Stomach (tissue), 9 donors: ENCODE measurements around the gene TBPL1. TPM values are rescaled to one million over a fixed set of nuclear protein-coding genes. Genes with fewer than 3 reads are reported as not detected.
A peak's percentile ranks its signal among the peaks of the same experiment; 100 is the strongest.

Experiments
- DNase-seq, 2 donors: peaks; one replicate each; pipeline versions ENCODE4 v3.0.0 to v3.0.0-alpha.2; 2013 to 2019
- H3K27ac ChIP-seq, 5 donors: fragments of 200-600 bp in 4 of 5; sonication (generic) in 4 of 5; one replicate each; pipeline ENCODE4 v1.5.1; 2013 to 2019; ENCODE audit warnings: mild to moderate bottlenecking in 1 of 5, moderate library complexity in 1 of 5
- H3K27me3 ChIP-seq, 3 donors: fragments of 200-600 bp; sonication (generic); one replicate each; pipeline ENCODE4 v1.5.1; 2017 to 2019; ENCODE audit warnings: mixed run types in 1 of 3
- H3K36me3 ChIP-seq, 4 donors: fragments of 200-600 bp; sonication (generic); 1 replicate in 3 of 4; 2 replicates in 1 of 4; pipeline ENCODE4 v1.5.1; 2016 to 2019
- H3K4me1 ChIP-seq, 4 donors: fragments of 200-600 bp; sonication (generic); one replicate each; pipeline ENCODE4 v1.5.1; 2016 to 2019
- H3K4me3 ChIP-seq, 4 donors: fragments of 200-600 bp; sonication (generic) in 3 of 4; one replicate each; pipeline ENCODE4 v1.5.1; 2016 to 2019; ENCODE audit warnings: mild to moderate bottlenecking in 1 of 4
- H3K9me3 ChIP-seq, 4 donors: fragments of 200-600 bp; sonication (generic); one replicate each; pipeline ENCODE4 v1.5.1; 2016 to 2019
- EP300 ChIP-seq: sonication (generic); formaldehyde crosslinking; IDR thresholded peaks from one replicate; pipeline ENCODE4 v1.6.1; 2017; ENCODE audit warnings: antibody characterized with exemption
- POLR2A ChIP-seq, 4 donors: fragments of 450-650 bp; IDR thresholded peaks; one replicate each; pipeline ENCODE4 v1.6.1; 2016; ENCODE audit warnings: antibody characterized with exemption in 4 of 4, control low read depth in 2 of 4, mild to moderate bottlenecking in 1 of 4, moderate library complexity in 1 of 4
- POLR2AphosphoS5 ChIP-seq, 3 donors: sonication (generic); formaldehyde crosslinking; IDR thresholded peaks; one replicate each; pipeline ENCODE4 v1.6.1; 2016; ENCODE audit warnings: antibody characterized with exemption in 3 of 3
- WGBS, 5 donors: extraction: QIAGEN DNeasy Blood & Tissue Kit in 3 of 5; methylation state at CpG; one replicate each; pipeline versions ENCODE4 v1.1.5 to v1.1.7; 2013 to 2018; 5-methylcytosine and 5-hydroxymethylcytosine counted together
- intact Hi-C: fragments of 100-400 bp; cut with DNase I; formaldehyde crosslinking; loops from one replicate; pipeline ENCODE4 v1.15.1; 2023; ENCODE audit warnings: low total_unique reads
- polyA plus RNA-seq, 3 donors: library from polyadenylated mRNA; stranded (reverse); fragments of 200-250 nt; gene quantifications; one replicate each; pipeline ENCODE4 v1.2.3, GENCODE V29; 2013
- total RNA-seq, 5 donors: library from RNA; depleted of rRNA; stranded (reverse); fragments of >200 nt; gene quantifications; one replicate each; pipeline versions ENCODE4 v1.1.0 to v1.2.3, GENCODE V29; 2014 to 2016
- TF ChIP-seq, protein P1 (sequence below), 7 experiments: fragments of 450-650 bp in 4 of 7; fragments of 200-600 bp in 3 of 7; sonication (generic) in 3 of 7; IDR thresholded peaks; one replicate each; pipeline ENCODE4 v1.5.1; 2016 to 2019; ENCODE audit warnings: antibody characterized with exemption in 7 of 7, control low read depth in 2 of 7, mild to moderate bottlenecking in 1 of 7
- donor health status: healthy with polysubstance abuse.
- donor health status: Bipolar disorder and iron deficiency.
- donor health status: healthy.

TBPL1 gene
- total and polyA plus RNA-seq, 8 donors = 0.29 to 67.7 (median 17.7) TPM

GRCh38 chr6:133959667-133960368 lies 6.8 kb downstream of the TBPL1 start:
- no peaks in the 10 kb centered on the region for H3K36me3 ChIP-seq
- WGBS, 5 donors = 73 to 86% (median 76%) methylated on average over 4 of the region's 4 CpGs
- no peaks in the 10 kb centered on the region for H3K27me3 ChIP-seq
- H3K4me3 ChIP-seq = no peak overlapping the region
- H3K4me1 ChIP-seq = peaks cover 9 to 83% (median 40%) of the 10 kb centered on the region in 4 donors
- no peak overlapping the region for H3K27ac ChIP-seq
- intact Hi-C loops = no loop called here
- no peak for DNase-seq
- no peaks in the 10 kb centered on the region for H3K9me3 ChIP-seq
- TF ChIP-seq POLR2A (IDR thresholded peaks at IDR 0.05) = no peak
- TF ChIP-seq EP300 = no peak
- TF ChIP-seq, protein P1, sequence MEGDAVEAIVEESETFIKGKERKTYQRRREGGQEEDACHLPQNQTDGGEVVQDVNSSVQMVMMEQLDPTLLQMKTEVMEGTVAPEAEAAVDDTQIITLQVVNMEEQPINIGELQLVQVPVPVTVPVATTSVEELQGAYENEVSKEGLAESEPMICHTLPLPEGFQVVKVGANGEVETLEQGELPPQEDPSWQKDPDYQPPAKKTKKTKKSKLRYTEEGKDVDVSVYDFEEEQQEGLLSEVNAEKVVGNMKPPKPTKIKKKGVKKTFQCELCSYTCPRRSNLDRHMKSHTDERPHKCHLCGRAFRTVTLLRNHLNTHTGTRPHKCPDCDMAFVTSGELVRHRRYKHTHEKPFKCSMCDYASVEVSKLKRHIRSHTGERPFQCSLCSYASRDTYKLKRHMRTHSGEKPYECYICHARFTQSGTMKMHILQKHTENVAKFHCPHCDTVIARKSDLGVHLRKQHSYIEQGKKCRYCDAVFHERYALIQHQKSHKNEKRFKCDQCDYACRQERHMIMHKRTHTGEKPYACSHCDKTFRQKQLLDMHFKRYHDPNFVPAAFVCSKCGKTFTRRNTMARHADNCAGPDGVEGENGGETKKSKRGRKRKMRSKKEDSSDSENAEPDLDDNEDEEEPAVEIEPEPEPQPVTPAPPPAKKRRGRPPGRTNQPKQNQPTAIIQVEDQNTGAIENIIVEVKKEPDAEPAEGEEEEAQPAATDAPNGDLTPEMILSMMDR (IDR thresholded peaks at IDR 0.05) = no peak
- no peak for TF ChIP-seq POLR2AphosphoS5 (IDR thresholded peaks at IDR 0.05)

DNA sequence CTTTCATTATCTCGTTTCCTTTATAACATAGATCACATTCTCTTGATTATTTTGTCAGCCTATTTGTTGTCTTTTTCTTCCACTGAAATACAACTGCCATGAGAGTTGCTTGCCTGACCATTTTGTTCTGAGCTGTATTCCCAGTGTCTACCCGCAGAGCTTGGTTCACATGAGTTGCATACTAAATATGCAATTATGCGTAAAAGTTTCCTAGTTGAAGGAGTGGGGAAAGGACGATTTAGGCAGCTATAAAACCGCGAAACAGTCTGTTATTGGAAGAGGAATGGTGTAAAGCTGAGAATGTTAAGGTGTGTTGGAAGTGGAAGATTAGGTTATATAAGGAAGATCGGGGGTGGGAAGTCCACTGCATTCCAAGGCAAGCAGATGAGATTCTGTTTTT lies 8.8 kb downstream of the TBPL1 start:
- peaks cover 3 to 84% (median 37%) of the 10 kb centered on the region in 4 donors for H3K4me1 ChIP-seq
- TF ChIP-seq, protein P1 (IDR thresholded peaks at IDR 0.05) = no peak
- TF ChIP-seq POLR2A (IDR thresholded peaks at IDR 0.05) = no peak
- TF ChIP-seq POLR2AphosphoS5 (IDR thresholded peaks at IDR 0.05) = no peak
- intact Hi-C loops = no loop called here
- no peak overlapping the region for H3K4me3 ChIP-seq
- DNase-seq = no peak
- H3K36me3 ChIP-seq = no peaks in the 10 kb centered on the region
- 93 to 96% (median 95%) methylated on average over 7 of the region's 7 CpGs for WGBS, 5 donors
- H3K9me3 ChIP-seq = no peaks in the 10 kb centered on the region
- no peaks in the 10 kb centered on the region for H3K27me3 ChIP-seq
- no peak overlapping the region for H3K27ac ChIP-seq

GRCh38 chr6:133964052-133964451 lies 11.0 kb downstream of the TBPL1 start:
- peak in 1 of 2 donors; percentile 51 for DNase-seq
- WGBS, 5 donors = 26 to 56% (median 45%) methylated on average over 1 of the region's 1 CpG
- TF ChIP-seq POLR2AphosphoS5 (IDR thresholded peaks at IDR 0.05) (peak in 1 of 3 donors; percentile 46), EP300 (no peak)
- TF ChIP-seq, protein P1 (IDR thresholded peaks at IDR 0.05) = no peak
- Histone ChIP-seq H3K27ac (peak overlapping the region in 1 of 5 donors; percentile 46), H3K9me3 (no peaks in the 10 kb centered on the region), H3K27me3 (no peaks in the 10 kb centered on the region), H3K4me1 (peaks cover 3 to 74% (median 30%) of the 10 kb centered on the region in 4 donors), H3K4me3 (no peak overlapping the region), H3K36me3 (no peaks in the 10 kb centered on the region)
- intact Hi-C loops = no loop called here

GRCh38 chr6:133964702-133965101 lies 11.7 kb downstream of the TBPL1 start:
- H3K36me3 ChIP-seq = no peaks in the 10 kb centered on the region
- H3K27ac ChIP-seq = no peak overlapping the region
- DNase-seq = no peak
- 84 to 95% (median 90%) methylated on average over 4 of the region's 4 CpGs for WGBS, 5 donors
- TF ChIP-seq POLR2A (IDR thresholded peaks at IDR 0.05) = no peak
- TF ChIP-seq, protein P1 (IDR thresholded peaks at IDR 0.05) = no peak
- TF ChIP-seq EP300 = no peak
- no peak for TF ChIP-seq POLR2AphosphoS5 (IDR thresholded peaks at IDR 0.05)
- no peaks in the 10 kb centered on the region for H3K9me3 ChIP-seq
- intact Hi-C loops = no loop called here
- peaks cover 3 to 72% (median 29%) of the 10 kb centered on the region in 4 donors for H3K4me1 ChIP-seq
- no peak overlapping the region for H3K4me3 ChIP-seq
- no peaks in the 10 kb centered on the region for H3K27me3 ChIP-seq
